HG03520 (cell line): Measurements from ENCODE around the gene HNRNPR.
A peak's percentile ranks its signal among the peaks of the same experiment; 100 is the strongest.

Source experiments
- ATAC-seq: cut with Tn5 transposase; IDR thresholded peaks from one replicate; pipeline ENCODE4 v1.9.1; 2021; ENCODE audit warnings: mild to moderate bottlenecking, moderate library complexity; ENCODE audit not compliant: unreplicated experiment

Gene HNRNPR

GRCh38 chr1:23369335-23370013 lies 25.4 kb upstream of the HNRNPR start, which contains the start of gene ZNF436:
Gene ZNF436 (minus strand): TSS chr1:23369836. CDS start chr1:23368005, 1,831 bp downstream.
- ATAC-seq: no peak

GRCh38 chr1:23368562-23369334 lies 24.7 kb upstream of the HNRNPR start:
- peak; percentile 57 for ATAC-seq

GRCh38 chr1:23367791-23368561 lies 23.9 kb upstream of the HNRNPR start:
- ATAC-seq: peak; percentile 84

- no peak for ATAC-seq
Measured at GRCh38 chr1:23367451-23367790, 23.3 kb upstream of the HNRNPR start.

GRCh38 chr1:23366598-23366997 lies 22.5 kb upstream of the HNRNPR start:
- no peak for ATAC-seq

GRCh38 chr1:23366146-23366545 lies 22.1 kb upstream of the HNRNPR start:
- no peak for ATAC-seq

- no peak for ATAC-seq
Measured at GRCh38 chr1:23362218-23362713, 18.2 kb upstream of the HNRNPR start.

- no peak for ATAC-seq
Measured at GRCh38 chr1:23358310-23358875, 14.3 kb upstream of the HNRNPR start.

GRCh38 chr1:23357138-23357908 lies 13.2 kb upstream of the HNRNPR start:
- no peak for ATAC-seq

- ATAC-seq: no peak
Measured at GRCh38 chr1:23356471-23357137, 12.5 kb upstream of the HNRNPR start.

GRCh38 chr1:23354245-23354644 lies 10.2 kb upstream of the HNRNPR start:
- no peak for ATAC-seq

- no peak for ATAC-seq
Measured at GRCh38 chr1:23352096-23352695, 8.1 kb upstream of the HNRNPR start.

GRCh38 chr1:23345920-23346319 lies 1.8 kb upstream of the HNRNPR start:
- no peak for ATAC-seq

GRCh38 chr1:23344987-23345472 lies 946 bp upstream of the HNRNPR start:
- no peak for ATAC-seq

GRCh38 chr1:23343221-23344110 lies 618 bp downstream of the HNRNPR start:
- peak; percentile 10 for ATAC-seq

GRCh38 chr1:23341931-23342692 lies 2.0 kb downstream of the HNRNPR start:
- no peak for ATAC-seq

GRCh38 chr1:23339632-23340031 lies 4.5 kb downstream of the HNRNPR start:
- no peak for ATAC-seq

- ATAC-seq: no peak
Measured at GRCh38 chr1:23337869-23338268, 6.2 kb downstream of the HNRNPR start.
